SK-N-SH treated with all-trans-retinoic acid at 6 μM for 48 hours (cell line): ENCODE measurements around the gene PRKCB.

Experiments used
- ATAC-seq: fragments of 200-7000 bp; cut with Tn5 transposase; 3 replicates; pipeline ENCODE4 v1.9.1; 2020; ENCODE audit warnings: mild to moderate bottlenecking, moderate library complexity
- ARNTL ChIP-seq: fragments of 450-650 bp; formaldehyde crosslinking; IDR thresholded peaks from 2 replicates; pipeline ENCODE4 v1.5.0; 2020; ENCODE audit warnings: low read depth, mild to moderate bottlenecking, moderate library complexity, borderline replicate concordance
- BACH2 ChIP-seq: fragments of 250-450 bp; sonication (Bioruptor Pico); IDR thresholded peaks from 2 replicates; pipeline ENCODE4 v1.9.0; 2021; ENCODE audit warnings: mild to moderate bottlenecking, borderline replicate concordance
- CSDC2 ChIP-seq: fragments of 250-450 bp; sonication (Bioruptor Pico); IDR thresholded peaks from 2 replicates; pipeline ENCODE4 v1.5.0; 2020; ENCODE audit warnings: mild to moderate bottlenecking, moderate library complexity
- ESRRG ChIP-seq: fragments of 250-450 bp; sonication (Bioruptor Pico); IDR thresholded peaks from 2 replicates; pipeline ENCODE4 v1.6.1; 2021; ENCODE audit warnings: mild to moderate bottlenecking
- ISL1 ChIP-seq: fragments of 250-450 bp; sonication (Bioruptor Pico); IDR thresholded peaks from 2 replicates; pipeline ENCODE4 v2.1.2; 2022; ENCODE audit warnings: mild to moderate bottlenecking, moderate library complexity
- PPARA ChIP-seq: fragments of 250-450 bp; sonication (Bioruptor Pico); IDR thresholded peaks from 2 replicates; pipeline ENCODE4 v1.5.0; 2020; ENCODE audit warnings: mild to moderate bottlenecking, borderline replicate concordance
- RARB ChIP-seq: fragments of 250-450 bp; sonication (Bioruptor Pico); IDR thresholded peaks from 2 replicates; pipeline ENCODE4 v1.8.0; 2021; ENCODE audit warnings: mild to moderate bottlenecking, moderate library complexity
- SNAI2 ChIP-seq: fragments of 250-450 bp; sonication (Bioruptor Pico); IDR thresholded peaks from 2 replicates; pipeline ENCODE4 v1.5.0; 2020; ENCODE audit warnings: mild to moderate bottlenecking, moderate library complexity
- TOX ChIP-seq: fragments of 250-450 bp; sonication (Bioruptor Pico); IDR thresholded peaks from 2 replicates; pipeline ENCODE4 v1.8.0; 2021; ENCODE audit warnings: mild to moderate bottlenecking, moderate library complexity, borderline replicate concordance
- ZC3H10 ChIP-seq: fragments of 250-450 bp; sonication (Bioruptor Pico); IDR thresholded peaks from 2 replicates; pipeline ENCODE4 v1.5.1; 2021; ENCODE audit warnings: mild to moderate bottlenecking, moderate library complexity
- ZFP3 ChIP-seq: fragments of 250-450 bp; sonication (Bioruptor Pico); IDR thresholded peaks from 2 replicates; pipeline ENCODE4 v1.5.0; 2020; ENCODE audit warnings: mild to moderate bottlenecking, moderate library complexity
- ZFP30 ChIP-seq: fragments of 450-650 bp; formaldehyde crosslinking; IDR thresholded peaks from 2 replicates; pipeline ENCODE4 v1.5.0; 2022; ENCODE audit warnings: mild to moderate bottlenecking, moderate library complexity
- ZNF565 ChIP-seq: fragments of 450-650 bp; formaldehyde crosslinking; conservative IDR thresholded peaks from 2 replicates; pipeline ENCODE4 v1.5.0; 2020; ENCODE audit warnings: low read depth, mild to moderate bottlenecking, moderate library complexity
- ZNF70 ChIP-seq: fragments of 450-650 bp; formaldehyde crosslinking; IDR thresholded peaks from 2 replicates; pipeline ENCODE4 v1.5.0; 2020; ENCODE audit warnings: mild to moderate bottlenecking, moderate library complexity
- ZNF8 ChIP-seq: fragments of 450-650 bp; formaldehyde crosslinking; IDR thresholded peaks from 2 replicates; pipeline ENCODE4 v1.5.0; 2020; ENCODE audit warnings: mild to moderate bottlenecking, moderate library complexity
- TF ChIP-seq, protein P1 (sequence below): fragments of 250-450 bp; sonication (Bioruptor Pico); IDR thresholded peaks from 2 replicates; pipeline ENCODE4 v1.8.0; 2021; ENCODE audit warnings: low read depth, mild to moderate bottlenecking, moderate library complexity, borderline replicate concordance
- TF ChIP-seq, protein P2 (sequence below): fragments of 250-450 bp; sonication (Bioruptor Pico); IDR thresholded peaks from 2 replicates; pipeline ENCODE4 v1.8.0; 2020; ENCODE audit warnings: mild to moderate bottlenecking, moderate library complexity, borderline replicate concordance
- TF ChIP-seq, protein P3 (sequence below): fragments of 250-450 bp; sonication (Bioruptor Pico); IDR thresholded peaks from 2 replicates; pipeline ENCODE4 v1.5.1; 2021; ENCODE audit warnings: mild to moderate bottlenecking, moderate library complexity
- TF ChIP-seq, protein P4 (sequence below): fragments of 250-450 bp; sonication (Bioruptor Pico); IDR thresholded peaks from 2 replicates; pipeline ENCODE4 v1.5.0; 2020; ENCODE audit warnings: mild to moderate bottlenecking, moderate library complexity

PRKCB gene

DNA sequence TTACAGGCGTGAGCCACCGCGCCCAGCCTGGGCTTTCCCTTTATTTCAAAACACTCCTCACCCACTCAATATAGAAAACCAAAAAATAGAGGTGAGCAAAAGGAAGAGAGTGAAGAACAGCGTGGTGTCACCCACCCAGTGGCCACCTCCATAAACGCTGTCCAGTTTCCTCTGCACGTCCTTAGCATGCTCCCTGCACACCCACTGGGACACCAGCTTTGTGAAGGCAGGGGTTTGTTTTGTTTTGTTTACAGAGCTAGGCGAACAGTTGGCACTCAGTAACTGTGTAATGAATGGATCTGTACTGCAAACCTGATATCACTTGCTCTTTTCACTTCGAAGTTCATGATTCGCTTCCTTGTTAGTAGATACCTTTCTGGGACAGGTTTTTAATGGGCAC, 73.0 kb downstream of the PRKCB start:
- ATAC-seq, result no peak
- no peak for TF ChIP-seq RARB (CRISPR knock-in tag)
- TF ChIP-seq ISL1 (CRISPR knock-in tag), result no peak
- TF ChIP-seq ZFP30, result no peak
- no peak for TF ChIP-seq ZC3H10
- no peak for TF ChIP-seq BACH2 (CRISPR knock-in tag)
- TF ChIP-seq ESRRG (CRISPR knock-in tag), result no peak
- TF ChIP-seq PPARA (CRISPR knock-in tag), result no peak
- TF ChIP-seq, protein P1, sequence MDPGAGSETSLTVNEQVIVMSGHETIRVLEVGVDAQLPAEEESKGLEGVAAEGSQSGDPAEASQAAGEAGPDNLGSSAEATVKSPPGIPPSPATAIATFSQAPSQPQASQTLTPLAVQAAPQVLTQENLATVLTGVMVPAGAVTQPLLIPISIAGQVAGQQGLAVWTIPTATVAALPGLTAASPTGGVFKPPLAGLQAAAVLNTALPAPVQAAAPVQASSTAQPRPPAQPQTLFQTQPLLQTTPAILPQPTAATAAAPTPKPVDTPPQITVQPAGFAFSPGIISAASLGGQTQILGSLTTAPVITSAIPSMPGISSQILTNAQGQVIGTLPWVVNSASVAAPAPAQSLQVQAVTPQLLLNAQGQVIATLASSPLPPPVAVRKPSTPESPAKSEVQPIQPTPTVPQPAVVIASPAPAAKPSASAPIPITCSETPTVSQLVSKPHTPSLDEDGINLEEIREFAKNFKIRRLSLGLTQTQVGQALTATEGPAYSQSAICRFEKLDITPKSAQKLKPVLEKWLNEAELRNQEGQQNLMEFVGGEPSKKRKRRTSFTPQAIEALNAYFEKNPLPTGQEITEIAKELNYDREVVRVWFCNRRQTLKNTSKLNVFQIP (CRISPR knock-in tag), result no peak
- TF ChIP-seq, protein P2, sequence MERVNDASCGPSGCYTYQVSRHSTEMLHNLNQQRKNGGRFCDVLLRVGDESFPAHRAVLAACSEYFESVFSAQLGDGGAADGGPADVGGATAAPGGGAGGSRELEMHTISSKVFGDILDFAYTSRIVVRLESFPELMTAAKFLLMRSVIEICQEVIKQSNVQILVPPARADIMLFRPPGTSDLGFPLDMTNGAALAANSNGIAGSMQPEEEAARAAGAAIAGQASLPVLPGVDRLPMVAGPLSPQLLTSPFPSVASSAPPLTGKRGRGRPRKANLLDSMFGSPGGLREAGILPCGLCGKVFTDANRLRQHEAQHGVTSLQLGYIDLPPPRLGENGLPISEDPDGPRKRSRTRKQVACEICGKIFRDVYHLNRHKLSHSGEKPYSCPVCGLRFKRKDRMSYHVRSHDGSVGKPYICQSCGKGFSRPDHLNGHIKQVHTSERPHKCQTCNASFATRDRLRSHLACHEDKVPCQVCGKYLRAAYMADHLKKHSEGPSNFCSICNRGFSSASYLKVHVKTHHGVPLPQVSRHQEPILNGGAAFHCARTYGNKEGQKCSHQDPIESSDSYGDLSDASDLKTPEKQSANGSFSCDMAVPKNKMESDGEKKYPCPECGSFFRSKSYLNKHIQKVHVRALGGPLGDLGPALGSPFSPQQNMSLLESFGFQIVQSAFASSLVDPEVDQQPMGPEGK (CRISPR knock-in tag), result no peak
- no peak for TF ChIP-seq SNAI2 (CRISPR knock-in tag)
- no peak for TF ChIP-seq ZNF565 (CRISPR knock-in tag)
- TF ChIP-seq TOX (CRISPR knock-in tag), result no peak
- TF ChIP-seq, protein P3, sequence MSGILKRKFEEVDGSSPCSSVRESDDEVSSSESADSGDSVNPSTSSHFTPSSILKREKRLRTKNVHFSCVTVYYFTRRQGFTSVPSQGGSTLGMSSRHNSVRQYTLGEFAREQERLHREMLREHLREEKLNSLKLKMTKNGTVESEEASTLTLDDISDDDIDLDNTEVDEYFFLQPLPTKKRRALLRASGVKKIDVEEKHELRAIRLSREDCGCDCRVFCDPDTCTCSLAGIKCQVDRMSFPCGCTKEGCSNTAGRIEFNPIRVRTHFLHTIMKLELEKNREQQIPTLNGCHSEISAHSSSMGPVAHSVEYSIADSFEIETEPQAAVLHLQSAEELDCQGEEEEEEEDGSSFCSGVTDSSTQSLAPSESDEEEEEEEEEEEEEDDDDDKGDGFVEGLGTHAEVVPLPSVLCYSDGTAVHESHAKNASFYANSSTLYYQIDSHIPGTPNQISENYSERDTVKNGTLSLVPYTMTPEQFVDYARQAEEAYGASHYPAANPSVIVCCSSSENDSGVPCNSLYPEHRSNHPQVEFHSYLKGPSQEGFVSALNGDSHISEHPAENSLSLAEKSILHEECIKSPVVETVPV, result no peak

DNA sequence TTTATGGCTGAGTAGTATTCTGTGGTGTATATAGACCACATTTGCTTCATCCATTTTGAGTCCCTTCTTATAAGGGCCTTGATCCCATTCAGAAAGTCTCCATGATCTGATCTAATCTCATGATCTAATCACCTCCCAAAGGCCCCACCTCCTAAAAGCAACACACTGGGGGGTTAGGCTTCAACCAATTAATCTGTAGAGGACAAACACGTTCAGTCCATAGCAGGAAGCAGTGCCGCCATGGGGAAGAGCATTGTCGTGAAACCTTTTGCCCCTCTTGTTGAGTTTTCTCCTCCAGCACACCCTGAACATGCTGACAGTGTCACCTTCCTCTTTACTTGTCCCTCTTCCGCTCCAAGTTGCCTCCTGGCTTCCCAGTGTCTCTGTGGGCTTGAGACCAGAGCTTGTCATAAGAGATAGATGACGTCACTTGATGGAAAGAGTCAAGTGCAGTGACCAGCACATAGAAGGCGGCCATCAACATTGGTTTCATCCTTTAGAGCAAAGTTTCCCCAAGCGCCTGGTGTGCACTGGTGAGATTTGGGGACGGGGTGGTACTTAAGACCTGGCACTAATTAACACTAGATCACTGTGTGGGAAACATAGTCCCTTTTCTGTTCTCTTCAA, 74.1 kb downstream of the PRKCB start:
- TF ChIP-seq, protein P1 (CRISPR knock-in tag), result no peak
- TF ChIP-seq, protein P4, sequence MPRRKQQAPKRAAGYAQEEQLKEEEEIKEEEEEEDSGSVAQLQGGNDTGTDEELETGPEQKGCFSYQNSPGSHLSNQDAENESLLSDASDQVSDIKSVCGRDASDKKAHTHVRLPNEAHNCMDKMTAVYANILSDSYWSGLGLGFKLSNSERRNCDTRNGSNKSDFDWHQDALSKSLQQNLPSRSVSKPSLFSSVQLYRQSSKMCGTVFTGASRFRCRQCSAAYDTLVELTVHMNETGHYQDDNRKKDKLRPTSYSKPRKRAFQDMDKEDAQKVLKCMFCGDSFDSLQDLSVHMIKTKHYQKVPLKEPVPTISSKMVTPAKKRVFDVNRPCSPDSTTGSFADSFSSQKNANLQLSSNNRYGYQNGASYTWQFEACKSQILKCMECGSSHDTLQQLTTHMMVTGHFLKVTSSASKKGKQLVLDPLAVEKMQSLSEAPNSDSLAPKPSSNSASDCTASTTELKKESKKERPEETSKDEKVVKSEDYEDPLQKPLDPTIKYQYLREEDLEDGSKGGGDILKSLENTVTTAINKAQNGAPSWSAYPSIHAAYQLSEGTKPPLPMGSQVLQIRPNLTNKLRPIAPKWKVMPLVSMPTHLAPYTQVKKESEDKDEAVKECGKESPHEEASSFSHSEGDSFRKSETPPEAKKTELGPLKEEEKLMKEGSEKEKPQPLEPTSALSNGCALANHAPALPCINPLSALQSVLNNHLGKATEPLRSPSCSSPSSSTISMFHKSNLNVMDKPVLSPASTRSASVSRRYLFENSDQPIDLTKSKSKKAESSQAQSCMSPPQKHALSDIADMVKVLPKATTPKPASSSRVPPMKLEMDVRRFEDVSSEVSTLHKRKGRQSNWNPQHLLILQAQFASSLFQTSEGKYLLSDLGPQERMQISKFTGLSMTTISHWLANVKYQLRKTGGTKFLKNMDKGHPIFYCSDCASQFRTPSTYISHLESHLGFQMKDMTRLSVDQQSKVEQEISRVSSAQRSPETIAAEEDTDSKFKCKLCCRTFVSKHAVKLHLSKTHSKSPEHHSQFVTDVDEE (CRISPR knock-in tag), result no peak
- no peak for TF ChIP-seq SNAI2 (CRISPR knock-in tag)
- TF ChIP-seq ZFP30, result no peak
- TF ChIP-seq TOX (CRISPR knock-in tag), result no peak
- no peak for TF ChIP-seq CSDC2 (CRISPR knock-in tag)
- TF ChIP-seq ZFP3 (CRISPR knock-in tag), result no peak
- TF ChIP-seq ZNF70 (CRISPR knock-in tag), result no peak
- TF ChIP-seq, protein P3, result no peak
- no peak for TF ChIP-seq BACH2 (CRISPR knock-in tag)
- no peak for TF ChIP-seq RARB (CRISPR knock-in tag)
- no peak for TF ChIP-seq ZNF8 (CRISPR knock-in tag)
- TF ChIP-seq ARNTL (CRISPR knock-in tag), result no peak
- no peak for TF ChIP-seq ESRRG (CRISPR knock-in tag)
- no peak for TF ChIP-seq PPARA (CRISPR knock-in tag)
- no peak for TF ChIP-seq ZC3H10
- no peak for ATAC-seq
